HepG2 (cell line): Measurements from ENCODE around the gene LAMA5. TPM values are rescaled to one million over a fixed set of nuclear protein-coding genes. Genes with fewer than 3 reads are reported as not detected.

ENCODE experiments used
- ATAC-seq: fragments of 200-7000 bp; cut with Tn5 transposase; 3 replicates; pipeline ENCODE4 v1.9.1; 2020; ENCODE audit warnings: mild to moderate bottlenecking, moderate library complexity
- BruUV-seq: library from RNA; stranded (reverse); fragments of 400-500 nt; replicated peaks from 2 replicates; lab custom pipeline; 2021; lab: Mats Ljungman, UMichigan
- CTCF ChIA-PET: fragments of 300-600 bp; formaldehyde crosslinking; extraction: SDS; loops from one replicate; lab custom pipeline; 2021; ENCODE audit warnings: low total read pairs, inconsistent platforms, low intra/inter-chr PET ratio; lab: Yijun Ruan, JAX
- POLR2A ChIA-PET: fragments of 350-600 bp; sonication (Branson Sonifier 250); formaldehyde crosslinking; loops from one replicate; lab custom pipeline; 2020; ENCODE audit warnings: antibody characterized with exemption, inconsistent platforms; lab: Yijun Ruan, JAX
- DNase-seq: peaks from one replicate; pipeline ENCODE4 v3.0.0-alpha.2; 2015; ENCODE audit warnings: low spot score
- FAIRE-seq: peaks from 3 replicates; lab custom pipeline; 2011; peaks lifted over from hg19 to GRCh38; lab: Jason Lieb, UNC
- H2AFZ ChIP-seq: one replicate; pipeline ENCODE4 v1.6.1; 2011; ENCODE audit warnings: low read length, inconsistent platforms
- H3K27ac ChIP-seq: fragments of 300-600 bp; 3 replicates; pipeline ENCODE4 v1.8.0; 2011; ENCODE audit warnings: mixed run types, mild to moderate bottlenecking, mixed read lengths, low read length, inconsistent platforms; ENCODE audit not compliant: insufficient read depth; ENCODE audit errors: extremely low read length
- H3K27me3 ChIP-seq, 2 experiments: fragments of 200-600 bp in 1 of 2; 2 replicates in 1 of 2; 3 replicates in 1 of 2; pipeline versions ENCODE4 v1.6.0 to v1.8.0; 2011; ENCODE audit warnings: low read length in 2 of 2, mild to moderate bottlenecking in 2 of 2, moderate library complexity in 2 of 2, inconsistent platforms in 1 of 2; ENCODE audit not compliant: insufficient read depth in 2 of 2, control insufficient read depth in 1 of 2
- H3K36me3 ChIP-seq, 2 experiments: fragments of 200-600 bp in 1 of 2; replicated peaks in 1 of 2; 2 replicates in 1 of 2; 3 replicates in 1 of 2; pipeline versions ENCODE4 v1.5.1 to v1.8.0; 2011; ENCODE audit warnings: low read length in 2 of 2, inconsistent platforms in 1 of 2; ENCODE audit not compliant: insufficient read depth in 2 of 2, control insufficient read depth in 1 of 2
- H3K4me1 ChIP-seq: 2 replicates; pipeline ENCODE4 v1.5.1; 2012; ENCODE audit warnings: low read length, inconsistent platforms; ENCODE audit not compliant: insufficient read depth
- H3K4me2 ChIP-seq: 2 replicates; pipeline ENCODE4 v1.6.0; 2011; ENCODE audit warnings: low read depth, low read length, inconsistent platforms
- H3K4me3 ChIP-seq, 3 experiments: fragments of 200-600 bp in 1 of 3; sonication (generic), shearing (Covaris generic) in 1 of 3; replicated peaks in 1 of 3; 2 replicates each; pipeline ENCODE4 v1.5.1; 2011 to 2016; ENCODE audit warnings: low read length in 3 of 3, inconsistent platforms in 2 of 3, low read depth in 2 of 3, mild to moderate bottlenecking in 2 of 3, control low read depth in 1 of 3, mixed read lengths in 1 of 3; ENCODE audit not compliant: insufficient read depth in 1 of 3
- H3K79me2 ChIP-seq: one replicate; pipeline ENCODE4 v1.6.1; 2011; ENCODE audit warnings: low read length, inconsistent platforms; ENCODE audit not compliant: insufficient read depth
- H3K9ac ChIP-seq: 2 replicates; pipeline ENCODE4 v1.6.0; 2011; ENCODE audit warnings: mild to moderate bottlenecking, low read depth, low read length, inconsistent platforms; ENCODE audit not compliant: insufficient read depth
- H3K9me3 ChIP-seq: 2 replicates; pipeline ENCODE4 v1.5.1; 2012; ENCODE audit warnings: mild to moderate bottlenecking, low read length
- H4K20me1 ChIP-seq: 2 replicates; pipeline ENCODE4 v1.6.0; 2011; ENCODE audit warnings: inconsistent platforms, mild to moderate bottlenecking, low read length, moderate library complexity; ENCODE audit not compliant: insufficient read depth
- ATF1 ChIP-seq: IDR thresholded peaks from 2 replicates; pipeline ENCODE4 v1.6.1; 2016; ENCODE audit warnings: mild to moderate bottlenecking, control low read depth
- BHLHE40 ChIP-seq: IDR thresholded peaks from 2 replicates; pipeline ENCODE4 v1.6.1; 2011; ENCODE audit warnings: low read length, improper control_type of control experiment
- CBFB ChIP-seq: sonication (generic); formaldehyde crosslinking; IDR thresholded peaks from 2 replicates; pipeline ENCODE4 v1.4.0; 2020; ENCODE audit warnings: missing genetic modification reagents
- ESRRA ChIP-seq: sonication (generic); formaldehyde crosslinking; IDR thresholded peaks from 2 replicates; pipeline ENCODE4 v1.5.1; 2020; ENCODE audit warnings: mild to moderate bottlenecking, low read depth, missing genetic modification reagents
- GATAD2A ChIP-seq: IDR thresholded peaks from 2 replicates; pipeline ENCODE4 v1.6.1; 2016
- KAT8 ChIP-seq: IDR thresholded peaks from 2 replicates; pipeline ENCODE4 v1.6.1; 2016; ENCODE audit warnings: missing genetic modification reagents, missing compliant biosample characterization
- NFE2L1 ChIP-seq: sonication (generic); formaldehyde crosslinking; IDR thresholded peaks from 2 replicates; pipeline ENCODE4 v1.4.0; 2020; ENCODE audit warnings: missing genetic modification reagents, mild to moderate bottlenecking, borderline replicate concordance
- SRSF1 ChIP-seq: fragments of 200-400 bp; formaldehyde crosslinking; optimal IDR thresholded peaks from 2 replicates; pipeline ENCODE3; 2017; ENCODE audit warnings: mild to moderate bottlenecking, low read depth, low read length, moderate library complexity
- STAT6 ChIP-seq: sonication (generic); formaldehyde crosslinking; IDR thresholded peaks from 2 replicates; pipeline ENCODE4 v1.4.0; 2020; ENCODE audit warnings: missing genetic modification reagents, mild to moderate bottlenecking, borderline replicate concordance
- TAF15 ChIP-seq: fragments of 200-400 bp; formaldehyde crosslinking; IDR thresholded peaks from one replicate; pipeline ENCODE4 v1.6.1; 2018; ENCODE audit warnings: mild to moderate bottlenecking, low read depth, low read length; ENCODE audit not compliant: poor library complexity, severe bottlenecking
- TFE3 ChIP-seq: IDR thresholded peaks from 2 replicates; pipeline ENCODE4 v1.6.1; 2016
- ZFY ChIP-seq: sonication (generic); formaldehyde crosslinking; IDR thresholded peaks from 2 replicates; pipeline ENCODE4 v1.4.0; 2020; ENCODE audit warnings: missing genetic modification reagents
- ZNF607 ChIP-seq: sonication (generic); formaldehyde crosslinking; IDR thresholded peaks from 2 replicates; pipeline ENCODE4 v1.5.1; 2020; ENCODE audit warnings: missing genetic modification reagents, mild to moderate bottlenecking, borderline replicate concordance
- ZNF629 ChIP-seq: sonication (generic); formaldehyde crosslinking; conservative IDR thresholded peaks from 2 replicates; pipeline ENCODE4 v1.5.0; 2020; ENCODE audit warnings: missing genetic modification reagents
- WGBS: methylation state at CpG from one replicate; pipeline ENCODE4 v1.1.6; 2017; ENCODE audit warnings: low lambda C conversion rate; 5-methylcytosine and 5-hydroxymethylcytosine counted together
- in situ Hi-C: cut with HindIII; loops from 2 replicates; pipeline ENCODE4 v1.10.0; 2017; ENCODE audit warnings: low pct_unique_long_range_greater_than_20kb; ENCODE audit not compliant: extremely low pct_ligation_motif_present
- intact Hi-C: fragments of 100-400 bp; cut with micrococcal nuclease; formaldehyde crosslinking; loops from one replicate; pipeline ENCODE4 v1.10.0; 2022; ENCODE audit not compliant: unreplicated experiment
- polyA plus RNA-seq, 8 experiments: library from polyadenylated mRNA; depleted of rRNA in 3 of 8; stranded (reverse) in 7 of 8; unstranded in 1 of 8; fragments of >200 nt; fragmentation: Illumina TruSeq in 4 of 8; extraction: Trizol in 4 of 8; gene quantifications; 2 replicates each; pipeline versions ENCODE4 v1.2.1 to v1.2.3, GENCODE V29; 2011 to 2016; ENCODE audit warnings: low read depth in 4 of 8, missing spikeins in 1 of 8, mixed read lengths in 1 of 8; ENCODE audit not compliant: insufficient read depth in 1 of 8
- total RNA-seq, 5 experiments: library from RNA; depleted of rRNA; stranded (reverse); fragments of >200 nt; fragmentation: Illumina TruSeq; extraction: Trizol; gene quantifications; 2 replicates each; pipeline ENCODE4 v1.2.3, GENCODE V29; 2016; ENCODE audit warnings: low read depth in 1 of 5
- TF ChIP-seq, protein P1 (sequence below): sonication (generic); formaldehyde crosslinking; IDR thresholded peaks from 2 replicates; pipeline ENCODE4 v1.4.0; 2020; ENCODE audit warnings: missing genetic modification reagents

Gene LAMA5
- total and polyA plus RNA-seq, 2 of the 13 experiments (the other 11 are each of a cell fraction or from before 2014, with no cell fraction given), result 21.0 to 44.7 TPM

GRCh38 chr20:62361799-62362589 lies 5.1 kb downstream of the LAMA5 start (continued):
- TF ChIP-seq, protein P1, sequence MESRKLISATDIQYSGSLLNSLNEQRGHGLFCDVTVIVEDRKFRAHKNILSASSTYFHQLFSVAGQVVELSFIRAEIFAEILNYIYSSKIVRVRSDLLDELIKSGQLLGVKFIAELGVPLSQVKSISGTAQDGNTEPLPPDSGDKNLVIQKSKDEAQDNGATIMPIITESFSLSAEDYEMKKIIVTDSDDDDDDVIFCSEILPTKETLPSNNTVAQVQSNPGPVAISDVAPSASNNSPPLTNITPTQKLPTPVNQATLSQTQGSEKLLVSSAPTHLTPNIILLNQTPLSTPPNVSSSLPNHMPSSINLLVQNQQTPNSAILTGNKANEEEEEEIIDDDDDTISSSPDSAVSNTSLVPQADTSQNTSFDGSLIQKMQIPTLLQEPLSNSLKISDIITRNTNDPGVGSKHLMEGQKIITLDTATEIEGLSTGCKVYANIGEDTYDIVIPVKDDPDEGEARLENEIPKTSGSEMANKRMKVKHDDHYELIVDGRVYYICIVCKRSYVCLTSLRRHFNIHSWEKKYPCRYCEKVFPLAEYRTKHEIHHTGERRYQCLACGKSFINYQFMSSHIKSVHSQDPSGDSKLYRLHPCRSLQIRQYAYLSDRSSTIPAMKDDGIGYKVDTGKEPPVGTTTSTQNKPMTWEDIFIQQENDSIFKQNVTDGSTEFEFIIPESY (CRISPR knock-in tag), result peak; percentile 99
- TF ChIP-seq ESRRA (CRISPR knock-in tag) (no peak), BHLHE40 (no peak)

DNA sequence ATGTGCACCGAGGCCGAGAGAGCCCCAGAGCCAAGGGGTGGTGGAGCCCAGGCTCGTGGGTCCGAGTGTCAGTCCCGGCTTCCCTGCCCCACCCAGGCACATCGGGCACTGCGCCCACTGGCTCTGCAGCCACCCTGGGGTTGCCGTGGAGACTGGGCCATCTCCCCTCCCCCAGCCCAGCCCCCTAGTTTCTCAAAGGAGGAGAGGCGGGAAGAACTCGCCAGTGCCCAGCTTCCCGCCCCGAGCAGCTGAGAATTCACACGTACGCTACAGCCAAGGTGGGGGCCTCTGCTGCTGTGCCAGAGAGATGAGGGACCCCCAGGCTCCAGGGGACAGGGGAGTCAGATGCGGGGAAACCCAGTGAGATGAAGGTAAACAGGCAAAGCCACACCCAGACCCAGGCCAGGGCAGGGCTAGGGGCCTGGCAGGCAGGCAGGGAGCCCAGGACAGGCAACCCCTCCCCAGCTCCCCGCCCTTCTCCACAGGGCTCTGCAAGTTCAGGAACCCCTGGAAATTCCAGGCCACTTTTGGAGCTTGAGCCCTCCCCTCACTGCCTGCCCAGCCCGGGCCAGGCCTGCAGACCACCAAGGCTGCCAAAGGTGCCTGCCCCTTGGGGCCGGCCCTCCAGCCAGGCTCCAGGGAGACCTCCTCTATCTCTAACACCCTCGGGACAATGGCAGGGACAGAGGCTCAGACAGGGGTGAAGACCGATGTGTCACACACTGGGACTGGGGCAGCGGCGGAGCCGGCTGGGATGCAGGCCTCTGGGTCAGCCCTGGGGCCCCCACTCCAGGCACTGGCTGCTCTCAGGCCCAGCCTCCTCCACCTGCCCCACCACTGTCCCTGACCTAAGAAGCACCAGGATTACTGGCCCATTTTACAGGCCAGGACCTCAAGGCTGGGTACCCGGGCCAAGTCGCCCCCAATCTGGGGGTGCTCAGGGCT lies 6.0 kb downstream of the LAMA5 start:
- Histone ChIP-seq H3K4me1 (peaks cover 62% of the 10 kb centered on the region), H3K79me2 (peaks cover 32% of the 10 kb centered on the region), H3K4me2 (no peak overlapping the region), H3K27me3 (no peaks in the 10 kb centered on the region), H3K27ac (peak overlapping the region; percentile 14), H2AFZ (no peak overlapping the region), H4K20me1 (peaks cover 29% of the 10 kb centered on the region), H3K36me3 (peaks cover 26 to 31% of the 10 kb centered on the region in 2 experiments), H3K9me3 (no peaks in the 10 kb centered on the region), H3K4me3 (no peak overlapping the region), H3K9ac (no peak overlapping the region)
- FAIRE-seq (no peak), ATAC-seq (no peak), DNase-seq (no peak)
- no TSS peak for BruUV-seq
- 95% methylated on average over 23 of the region's 25 CpGs for WGBS
- ChIA-PET CTCF (no interaction called here), POLR2A (interaction anchor here (1.4 kb wide), 1 partner anchor 25 kb away, joined by 4 read pairs; no protein-coding TSS in a partner anchor)
- in situ Hi-C loops (no loop called here), intact Hi-C loops (loop anchor here (10.0 kb wide), 1 partner anchor 1604 kb away; the partner anchor contains the start of gene ZNF512B)
- no peak for TF ChIP-seq SRSF1
- TF ChIP-seq NFE2L1 (CRISPR knock-in tag), result no peak
- no peak for TF ChIP-seq GATAD2A (CRISPR knock-in tag)
- TF ChIP-seq ZNF629 (CRISPR knock-in tag), result peak; percentile 91
- TF ChIP-seq ZNF607 (CRISPR knock-in tag), result no peak
- TF ChIP-seq CBFB (CRISPR knock-in tag), result no peak
- no peak for TF ChIP-seq KAT8
- TF ChIP-seq ZFY (CRISPR knock-in tag), result 0 out of 2 replicates have a peak, but pooled peaks have one; percentile 18
- TF ChIP-seq STAT6 (CRISPR knock-in tag), result no peak
- TF ChIP-seq TAF15, result no peak
- TF ChIP-seq ATF1 (CRISPR knock-in tag), result no peak
- TF ChIP-seq TFE3, result no peak
